Measurements from ENCODE around the gene SIAH1.

Gene SIAH1

DNA sequence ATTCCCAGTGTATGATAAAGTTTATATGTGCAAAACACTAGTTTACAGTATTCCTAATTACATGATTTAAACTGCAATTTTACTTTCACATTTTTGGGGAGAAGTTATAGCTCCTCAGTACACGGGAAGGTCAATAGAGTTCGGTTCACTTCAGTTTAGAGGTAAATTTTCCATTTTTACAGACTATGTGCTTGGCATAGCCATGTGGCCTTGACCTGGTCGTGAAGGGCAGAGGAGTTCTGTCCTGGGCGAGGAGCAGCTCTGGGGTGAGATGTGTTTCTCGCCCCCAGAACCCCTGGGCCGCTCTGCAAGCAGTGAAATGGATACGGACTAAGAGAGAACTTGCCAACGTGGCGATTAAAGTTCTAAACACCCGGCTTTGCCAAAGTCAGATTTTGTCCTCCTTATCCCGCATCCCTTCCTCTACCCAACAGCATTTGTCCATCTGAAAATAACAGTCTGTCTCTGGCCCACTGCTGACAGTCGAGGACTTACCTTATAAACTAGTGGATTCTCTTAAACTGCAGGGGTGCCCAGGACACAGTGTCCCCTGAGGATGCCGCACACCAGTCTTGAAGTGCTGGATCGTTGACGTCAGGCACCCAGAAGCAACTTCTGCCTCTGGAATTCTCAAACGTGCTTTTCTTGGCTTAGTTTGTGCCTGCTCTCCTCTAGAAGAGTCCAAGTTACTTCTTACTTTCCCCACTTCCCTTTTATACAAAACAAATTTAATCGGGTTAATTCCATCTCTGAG, 1.5 kb upstream of the SIAH1 start:
- TF ChIP-seq, protein P1, sequence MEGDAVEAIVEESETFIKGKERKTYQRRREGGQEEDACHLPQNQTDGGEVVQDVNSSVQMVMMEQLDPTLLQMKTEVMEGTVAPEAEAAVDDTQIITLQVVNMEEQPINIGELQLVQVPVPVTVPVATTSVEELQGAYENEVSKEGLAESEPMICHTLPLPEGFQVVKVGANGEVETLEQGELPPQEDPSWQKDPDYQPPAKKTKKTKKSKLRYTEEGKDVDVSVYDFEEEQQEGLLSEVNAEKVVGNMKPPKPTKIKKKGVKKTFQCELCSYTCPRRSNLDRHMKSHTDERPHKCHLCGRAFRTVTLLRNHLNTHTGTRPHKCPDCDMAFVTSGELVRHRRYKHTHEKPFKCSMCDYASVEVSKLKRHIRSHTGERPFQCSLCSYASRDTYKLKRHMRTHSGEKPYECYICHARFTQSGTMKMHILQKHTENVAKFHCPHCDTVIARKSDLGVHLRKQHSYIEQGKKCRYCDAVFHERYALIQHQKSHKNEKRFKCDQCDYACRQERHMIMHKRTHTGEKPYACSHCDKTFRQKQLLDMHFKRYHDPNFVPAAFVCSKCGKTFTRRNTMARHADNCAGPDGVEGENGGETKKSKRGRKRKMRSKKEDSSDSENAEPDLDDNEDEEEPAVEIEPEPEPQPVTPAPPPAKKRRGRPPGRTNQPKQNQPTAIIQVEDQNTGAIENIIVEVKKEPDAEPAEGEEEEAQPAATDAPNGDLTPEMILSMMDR (IDR thresholded peaks at IDR 0.05; ENCODE audit: extremely low read depth, missing control alignments): no peak
- no peak for DNase-seq (ENCODE audit: low spot score)

DNA sequence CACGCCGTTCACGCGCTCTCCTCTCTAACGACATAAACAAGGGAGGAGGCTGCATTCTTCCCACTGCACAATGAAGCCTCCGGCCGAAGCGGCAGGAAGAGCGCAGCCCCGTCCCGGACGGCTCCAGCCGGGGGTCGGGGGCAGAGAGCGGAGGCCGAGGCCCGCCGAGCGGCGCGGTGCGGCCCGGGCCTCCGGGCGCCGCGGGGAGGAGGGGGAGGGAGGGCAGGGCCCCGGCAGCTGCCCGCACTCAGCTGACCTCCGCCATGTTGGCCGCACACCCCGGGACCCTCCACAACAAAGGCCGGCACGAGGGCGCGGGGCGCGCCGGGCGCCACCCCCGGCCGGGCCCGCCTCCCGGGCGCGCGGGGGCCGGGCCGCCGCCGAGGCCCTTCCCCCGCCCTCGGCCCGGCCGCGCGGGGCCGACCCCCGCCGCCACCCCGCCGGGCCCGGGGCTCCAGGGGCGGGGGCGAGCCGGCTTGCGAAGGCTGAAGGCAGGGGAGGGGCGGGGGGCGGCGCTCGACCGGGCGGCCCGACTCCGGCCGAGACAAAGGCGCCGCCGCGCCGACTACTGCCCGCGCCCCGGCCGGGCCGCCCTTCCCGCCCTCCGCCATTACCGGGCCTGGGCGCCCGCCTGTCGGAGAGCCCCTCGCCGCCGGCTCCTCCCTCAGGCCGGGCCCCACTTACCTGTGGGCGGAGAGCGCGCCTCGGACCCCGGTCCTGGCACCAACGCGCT, 527 bp downstream of the SIAH1 start:
- TF ChIP-seq, protein P1 (IDR thresholded peaks at IDR 0.05; ENCODE audit: extremely low read depth, missing control alignments): no peak
- peak; percentile 89 for DNase-seq (ENCODE audit: low spot score)

DNA sequence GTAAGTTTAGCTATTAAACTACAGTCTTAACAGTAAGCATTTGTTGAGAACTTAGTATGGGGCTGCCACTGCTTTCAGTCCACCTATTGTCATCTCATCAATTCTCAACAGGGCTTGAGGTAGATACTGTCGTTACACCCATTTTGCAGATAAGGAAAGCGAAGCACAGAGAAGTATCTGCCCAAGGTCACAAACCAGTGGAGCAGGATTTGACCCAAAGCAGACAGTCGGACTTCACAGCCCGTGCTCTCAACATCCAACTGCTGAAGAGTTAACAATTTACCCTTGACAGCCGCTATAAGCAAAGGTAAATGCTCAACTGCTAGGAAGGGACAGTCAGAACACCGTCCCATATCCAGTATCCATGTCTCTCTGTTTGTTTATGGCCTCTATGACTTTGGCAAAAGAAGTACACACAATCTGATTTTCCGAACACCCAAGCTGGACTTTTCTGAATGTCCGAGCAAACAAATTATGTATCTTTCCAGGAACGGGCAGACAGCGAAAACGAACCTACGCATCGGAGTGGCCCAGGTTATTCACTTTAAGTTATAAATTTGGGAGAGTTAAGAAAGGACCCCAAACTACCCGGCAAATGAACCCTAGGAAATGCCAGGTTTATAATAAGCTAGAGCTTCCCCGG, 1.2 kb downstream of the SIAH1 start:
- peak; percentile 31 for DNase-seq (ENCODE audit: low spot score)
- TF ChIP-seq, protein P1 (IDR thresholded peaks at IDR 0.05; ENCODE audit: extremely low read depth, missing control alignments): no peak

DNA sequence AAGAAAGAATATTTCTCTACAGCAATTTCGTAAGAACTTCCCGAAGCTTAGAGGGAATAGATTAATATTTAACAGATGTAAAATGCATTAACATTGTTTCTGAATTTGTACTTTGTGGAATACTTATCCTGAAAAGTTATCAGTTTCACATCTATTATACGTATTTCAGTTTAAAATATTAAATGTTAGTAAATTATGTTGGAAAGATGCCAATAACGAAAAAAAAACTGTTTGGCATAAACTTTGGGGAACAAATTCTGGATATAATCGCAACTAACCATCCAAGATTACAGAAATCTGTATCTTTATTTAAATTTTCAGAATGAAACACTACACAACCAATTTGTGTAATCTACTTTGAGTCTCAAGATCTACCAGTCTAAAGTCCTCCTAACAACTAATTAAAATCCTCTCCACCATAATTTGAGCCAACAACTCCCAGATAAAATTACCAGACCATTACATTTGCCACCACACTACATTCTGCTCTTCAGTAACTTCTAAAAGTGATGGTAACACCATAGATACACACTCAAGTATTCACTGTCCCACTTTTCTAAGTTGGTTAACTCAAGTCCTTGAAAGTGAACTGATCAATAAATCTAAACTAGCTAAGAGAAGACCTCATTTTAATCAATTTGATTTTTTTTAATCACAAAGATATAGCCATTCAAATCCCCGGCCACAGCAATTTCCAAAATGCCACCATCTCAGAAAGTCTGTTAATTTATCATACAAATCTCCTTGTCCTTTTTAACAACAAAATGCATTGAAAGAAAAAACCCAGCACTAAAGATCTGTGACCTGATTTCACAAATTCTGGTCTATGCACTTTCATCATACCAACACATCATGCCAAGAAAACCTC, 2.0 kb downstream of the SIAH1 start:
- DNase-seq (ENCODE audit: low spot score): no peak
- TF ChIP-seq, protein P1 (IDR thresholded peaks at IDR 0.05; ENCODE audit: extremely low read depth, missing control alignments): no peak

DNA sequence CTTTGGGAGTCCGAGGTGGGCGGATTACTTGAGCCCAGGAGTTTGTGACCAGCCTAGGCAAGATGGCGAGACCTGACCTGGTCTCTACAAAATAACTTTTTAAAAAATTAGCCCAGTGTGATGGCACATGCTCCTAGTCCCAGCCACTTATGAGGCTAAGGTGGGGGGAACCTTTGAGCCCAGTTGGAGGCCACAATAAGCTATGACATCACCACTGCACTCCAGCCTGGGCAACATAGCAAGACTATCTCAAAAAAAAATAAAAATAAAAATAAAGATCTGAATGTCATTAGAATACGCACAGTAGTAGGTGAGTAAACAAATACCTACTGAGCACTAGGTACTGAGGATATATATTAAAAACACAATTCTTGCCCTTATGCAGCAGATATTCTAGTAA, 3.1 kb downstream of the SIAH1 start:
- no peak for DNase-seq (ENCODE audit: low spot score)
- TF ChIP-seq, protein P1 (IDR thresholded peaks at IDR 0.05; ENCODE audit: extremely low read depth, missing control alignments): no peak

DNA sequence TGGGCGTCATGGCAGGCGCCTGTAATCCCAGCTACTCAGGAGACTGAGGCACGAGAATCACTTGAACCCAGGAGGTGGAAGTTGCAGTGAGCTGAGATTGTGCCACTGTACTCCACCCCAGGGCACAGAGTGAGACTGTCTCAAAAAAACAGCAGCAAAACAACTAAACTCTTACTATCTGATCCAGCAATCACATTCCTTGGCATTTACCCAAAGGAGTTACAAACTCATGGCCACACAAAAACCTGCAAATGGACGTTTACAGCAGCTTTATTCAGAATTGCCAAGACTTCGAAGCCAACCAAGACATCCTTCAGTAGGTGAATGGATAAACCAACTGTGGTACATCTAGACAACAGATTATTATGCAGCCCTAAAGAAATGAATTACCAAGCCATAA, 4.0 kb downstream of the SIAH1 start:
- TF ChIP-seq, protein P1 (IDR thresholded peaks at IDR 0.05; ENCODE audit: extremely low read depth, missing control alignments): no peak
- DNase-seq (ENCODE audit: low spot score): no peak

Measured in GM20000 (cell line).